22Rv1 (cell line): ENCODE data around the gene SLC47A1.
"Not testable (repeated sequence)": the region's sequence is repeated elsewhere in the genome, so short reads cannot be mapped to it uniquely, and the experiment has no call there.

Source experiments
- H3K27ac ChIP-seq: fragments of 450-650 bp; 2 replicates; pipeline ENCODE4 v1.5.1; 2017
- ZFX ChIP-seq: fragments of 450-650 bp; IDR thresholded peaks from 2 replicates; pipeline ENCODE4 v1.6.1; 2017; ENCODE audit warnings: antibody characterized with exemption, borderline replicate concordance
- TF ChIP-seq, protein P1 (sequence below): fragments of 450-650 bp; IDR thresholded peaks from 2 replicates; pipeline ENCODE4 v1.5.1; 2017; ENCODE audit warnings: mild to moderate bottlenecking

SLC47A1 gene

DNA sequence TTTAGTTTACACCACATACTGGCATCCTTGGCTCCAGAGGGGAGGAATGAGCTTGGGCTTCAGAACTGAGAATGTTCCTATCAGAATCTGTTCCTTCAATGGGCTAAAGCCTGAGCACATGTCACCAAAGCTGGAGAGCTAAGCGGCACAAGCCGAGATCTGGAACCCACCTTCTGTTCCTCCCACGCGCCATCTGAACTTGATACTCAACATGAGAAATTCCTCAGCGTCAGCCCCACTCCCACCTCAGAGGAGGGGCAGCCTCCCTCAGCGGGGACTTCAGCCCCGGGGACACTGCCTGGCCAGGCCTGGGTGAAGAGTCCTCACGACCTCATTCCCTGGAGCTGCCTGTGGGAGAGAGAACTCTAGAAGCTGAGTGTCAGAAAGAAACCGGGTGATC lies 22.8 kb upstream of the SLC47A1 start:
- no peak overlapping the region for H3K27ac ChIP-seq
- TF ChIP-seq, protein P1, sequence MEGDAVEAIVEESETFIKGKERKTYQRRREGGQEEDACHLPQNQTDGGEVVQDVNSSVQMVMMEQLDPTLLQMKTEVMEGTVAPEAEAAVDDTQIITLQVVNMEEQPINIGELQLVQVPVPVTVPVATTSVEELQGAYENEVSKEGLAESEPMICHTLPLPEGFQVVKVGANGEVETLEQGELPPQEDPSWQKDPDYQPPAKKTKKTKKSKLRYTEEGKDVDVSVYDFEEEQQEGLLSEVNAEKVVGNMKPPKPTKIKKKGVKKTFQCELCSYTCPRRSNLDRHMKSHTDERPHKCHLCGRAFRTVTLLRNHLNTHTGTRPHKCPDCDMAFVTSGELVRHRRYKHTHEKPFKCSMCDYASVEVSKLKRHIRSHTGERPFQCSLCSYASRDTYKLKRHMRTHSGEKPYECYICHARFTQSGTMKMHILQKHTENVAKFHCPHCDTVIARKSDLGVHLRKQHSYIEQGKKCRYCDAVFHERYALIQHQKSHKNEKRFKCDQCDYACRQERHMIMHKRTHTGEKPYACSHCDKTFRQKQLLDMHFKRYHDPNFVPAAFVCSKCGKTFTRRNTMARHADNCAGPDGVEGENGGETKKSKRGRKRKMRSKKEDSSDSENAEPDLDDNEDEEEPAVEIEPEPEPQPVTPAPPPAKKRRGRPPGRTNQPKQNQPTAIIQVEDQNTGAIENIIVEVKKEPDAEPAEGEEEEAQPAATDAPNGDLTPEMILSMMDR = no peak
- no peak for TF ChIP-seq ZFX

DNA sequence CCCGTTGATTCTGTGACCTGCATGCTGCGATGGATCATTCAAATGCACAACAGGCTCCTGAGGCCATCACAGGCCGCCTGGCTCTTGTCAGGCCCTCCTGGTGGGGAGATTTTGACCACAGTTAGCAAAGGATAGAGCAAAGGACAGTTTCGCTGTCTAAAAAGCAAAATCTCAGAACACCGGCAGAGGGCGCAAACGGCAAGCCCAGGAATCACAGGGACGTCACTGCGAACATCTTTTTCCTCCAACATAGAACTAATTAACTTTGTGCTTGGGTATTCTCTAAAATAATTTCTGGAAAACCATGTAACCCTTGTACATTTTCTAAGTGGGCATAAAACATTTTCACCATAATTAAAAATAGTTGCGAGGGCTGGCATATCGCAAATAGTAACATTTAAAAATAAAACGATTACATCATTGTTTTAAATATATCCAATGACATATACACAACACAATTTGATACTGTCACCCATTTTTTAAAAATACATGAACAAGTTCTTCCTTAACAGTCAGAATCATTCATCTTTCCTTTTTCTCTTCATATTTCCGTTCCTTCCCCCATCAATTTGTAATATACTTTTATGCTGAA lies 19.7 kb upstream of the SLC47A1 start:
- no peak for TF ChIP-seq ZFX
- TF ChIP-seq, protein P1 = peak; percentile 97
- peak overlapping the region; percentile 30; the same call in 1 of the 2 replicates for H3K27ac ChIP-seq

DNA sequence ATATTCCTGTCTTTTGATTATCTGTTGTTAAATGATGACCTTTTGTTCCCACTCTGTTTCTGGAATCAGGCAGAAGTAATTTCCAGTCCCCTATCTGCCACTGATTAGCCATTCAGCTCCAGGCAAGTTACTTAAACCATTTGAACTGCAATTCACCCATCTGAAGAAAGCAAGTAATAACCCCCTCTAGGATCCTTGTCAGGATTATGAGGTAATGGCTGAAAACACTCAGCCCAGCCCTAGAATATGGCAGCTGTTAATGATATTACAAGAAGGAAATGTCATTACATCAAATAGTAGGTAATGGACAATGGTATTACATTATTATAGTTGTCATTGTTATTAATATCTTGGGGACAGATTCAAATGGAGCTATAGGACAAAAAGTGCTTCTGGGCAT lies 16.0 kb upstream of the SLC47A1 start:
- H3K27ac ChIP-seq = no peak overlapping the region
- TF ChIP-seq, protein P1 = no peak
- TF ChIP-seq ZFX = no peak

DNA sequence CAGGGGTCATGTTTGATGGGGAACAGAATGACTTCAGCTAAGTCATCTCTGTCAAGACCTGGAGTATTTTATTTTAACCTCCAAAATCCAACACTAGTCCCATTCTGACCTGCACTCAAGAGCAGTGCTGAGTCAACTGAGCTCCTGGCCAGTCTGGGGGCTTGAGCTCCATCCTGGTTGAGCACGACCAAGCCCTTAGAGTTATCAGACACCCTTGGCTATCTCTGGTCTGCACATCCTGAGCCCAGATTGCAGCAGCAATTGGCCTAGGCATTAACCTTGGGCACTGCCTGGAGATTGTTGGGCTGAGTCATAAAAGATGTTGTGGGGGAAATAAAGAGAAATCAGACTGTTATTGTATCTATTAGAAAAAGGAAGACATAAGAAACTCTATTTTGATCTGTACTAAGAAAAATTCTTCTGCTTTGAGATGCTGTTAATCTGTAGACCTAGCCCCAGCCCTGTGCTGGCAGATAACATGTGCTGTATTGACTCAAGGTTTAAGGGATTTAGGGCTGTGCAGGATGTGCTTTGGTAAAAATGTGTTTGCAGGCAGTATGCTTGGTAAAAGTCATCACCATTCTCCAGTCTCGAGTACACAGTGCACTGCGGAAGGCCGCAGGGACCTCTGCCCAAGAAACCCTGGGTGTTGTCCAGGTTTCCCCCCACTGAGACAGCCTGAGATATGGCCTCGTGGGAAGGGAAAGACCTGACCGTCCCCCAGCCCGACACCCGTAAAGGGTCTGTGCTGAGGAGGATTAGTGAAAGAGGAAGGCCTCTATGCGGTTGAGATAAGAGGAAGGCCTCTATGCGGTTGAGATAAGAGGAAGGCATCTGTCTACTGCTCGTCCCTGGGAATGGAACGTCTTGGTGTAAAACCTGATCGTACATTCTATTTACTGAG lies 14.0 kb upstream of the SLC47A1 start:
- not testable (repeated sequence) for H3K27ac ChIP-seq

DNA sequence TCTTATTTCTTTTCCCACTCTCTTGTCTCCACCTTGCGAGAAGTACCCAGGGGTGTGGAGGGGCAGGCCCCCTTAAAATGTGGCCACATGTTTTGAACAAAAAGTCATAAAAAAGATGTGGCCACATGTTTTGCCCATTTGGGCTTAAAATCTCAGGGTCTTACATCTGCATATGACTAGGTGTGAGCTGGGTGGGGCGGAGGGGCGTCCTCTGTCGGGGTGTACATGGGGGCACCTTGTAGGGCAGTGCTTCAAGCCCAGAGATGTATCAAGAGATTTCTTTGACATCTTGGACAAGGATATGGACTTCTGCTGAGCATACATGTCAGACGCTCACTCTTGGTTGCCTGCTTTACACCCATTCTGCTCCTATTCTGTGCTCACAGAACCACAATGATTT lies 13.0 kb upstream of the SLC47A1 start:
- H3K27ac ChIP-seq = no peak overlapping the region
- TF ChIP-seq ZFX = no peak
- TF ChIP-seq, protein P1 = no peak

DNA sequence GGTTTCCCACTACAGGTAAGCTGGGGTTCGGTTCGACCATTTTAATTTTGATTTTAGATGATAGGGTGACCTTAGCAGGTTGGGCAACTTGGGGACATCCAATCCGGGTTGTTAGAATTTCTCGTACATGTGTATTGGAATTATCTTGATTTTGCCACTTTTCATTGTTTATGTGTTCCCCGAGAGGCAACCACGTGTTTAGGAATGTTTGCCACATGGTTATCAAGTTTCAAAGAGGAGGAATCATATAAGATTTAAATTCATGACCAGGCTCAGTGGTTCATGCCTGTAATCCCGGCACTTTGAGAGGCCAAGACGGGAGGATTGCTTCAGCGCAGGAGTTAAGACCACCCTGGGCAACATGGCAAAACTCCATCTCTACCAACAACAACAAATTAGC lies 10.0 kb upstream of the SLC47A1 start:
- TF ChIP-seq, protein P1 = no peak
- no peak for TF ChIP-seq ZFX
- no peak overlapping the region for H3K27ac ChIP-seq

DNA sequence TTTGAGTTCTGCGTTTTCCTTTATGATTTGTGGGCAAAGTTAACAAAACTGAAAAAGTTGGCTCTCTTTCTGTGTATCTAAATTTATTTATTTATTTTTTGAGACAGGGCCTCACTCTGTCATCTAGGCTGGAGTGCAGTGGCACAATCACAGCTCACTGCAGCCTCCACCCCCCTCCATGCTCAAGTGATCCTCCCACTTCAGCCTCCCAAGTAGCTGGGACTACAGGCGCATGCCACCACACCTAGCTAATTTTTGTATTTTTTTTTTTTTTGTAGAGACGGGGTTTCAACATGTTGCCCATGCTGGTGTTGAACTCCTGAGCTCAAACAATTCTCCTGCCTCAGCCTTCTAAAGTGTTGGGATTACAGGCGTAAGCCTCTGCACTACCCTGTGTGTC lies 6.7 kb upstream of the SLC47A1 start:
- not testable (repeated sequence) for H3K27ac ChIP-seq

DNA sequence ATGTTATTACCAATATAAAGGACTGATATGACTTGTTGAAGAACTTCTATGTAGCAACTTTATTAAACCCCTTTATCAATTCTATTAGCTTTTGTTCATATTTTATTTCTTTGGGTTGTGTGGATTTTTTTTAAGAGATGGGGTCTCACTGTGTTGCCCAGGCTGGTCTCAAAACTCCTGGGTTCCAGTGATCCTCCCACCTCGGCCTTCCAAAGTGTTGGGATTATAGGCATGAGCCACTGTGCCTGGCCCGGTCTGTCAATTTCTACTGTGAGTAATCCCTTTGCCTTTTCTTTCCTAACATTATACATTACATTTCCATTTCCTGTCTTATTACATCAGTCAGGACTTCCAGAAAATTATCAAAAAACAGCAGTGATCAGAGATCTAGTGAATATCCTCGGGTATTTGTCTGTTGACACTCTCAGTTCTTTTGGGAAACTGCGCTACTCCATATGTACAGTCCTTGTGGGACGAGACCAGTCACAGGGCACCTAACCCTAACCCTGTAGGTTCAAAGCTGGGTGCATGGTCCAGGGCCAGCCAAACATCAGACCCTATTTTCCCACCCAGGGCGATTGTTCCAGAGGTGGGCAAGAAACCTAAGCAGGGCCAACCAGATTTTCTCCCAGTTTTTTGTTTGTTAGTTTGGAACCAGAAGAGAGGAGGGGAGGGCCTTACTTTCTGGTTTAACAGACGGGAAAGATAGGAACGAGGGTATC lies 1.7 kb upstream of the SLC47A1 start:
- TF ChIP-seq, protein P1 = no peak
- TF ChIP-seq ZFX = no peak
- H3K27ac ChIP-seq = no peak overlapping the region
